Transverse colon (tissue), 3 donors: ENCODE results near the gene WDR5B.

ENCODE experiments used
- POLR2A ChIP-seq: fragments of 450-650 bp; IDR thresholded peaks from one replicate; pipeline ENCODE4 v1.6.1; 2016; ENCODE audit warnings: antibody characterized with exemption, mild to moderate bottlenecking, moderate library complexity
- TF ChIP-seq, protein P1 (sequence below), 5 experiments: fragments of 200-600 bp in 3 of 5; fragments of 450-650 bp in 2 of 5; sonication (generic) in 3 of 5; IDR thresholded peaks; 1 replicate in 2 of 5; 2 replicates in 3 of 5; pipeline ENCODE4 v1.5.1; 2016 to 2017; ENCODE audit warnings: antibody characterized with exemption in 5 of 5, inconsistent platforms in 3 of 5, mild to moderate bottlenecking in 2 of 5, moderate library complexity in 1 of 5

GRCh38 chr3:122377975-122378374 lies 37.9 kb downstream of the WDR5B start:
- TF ChIP-seq, protein P1, sequence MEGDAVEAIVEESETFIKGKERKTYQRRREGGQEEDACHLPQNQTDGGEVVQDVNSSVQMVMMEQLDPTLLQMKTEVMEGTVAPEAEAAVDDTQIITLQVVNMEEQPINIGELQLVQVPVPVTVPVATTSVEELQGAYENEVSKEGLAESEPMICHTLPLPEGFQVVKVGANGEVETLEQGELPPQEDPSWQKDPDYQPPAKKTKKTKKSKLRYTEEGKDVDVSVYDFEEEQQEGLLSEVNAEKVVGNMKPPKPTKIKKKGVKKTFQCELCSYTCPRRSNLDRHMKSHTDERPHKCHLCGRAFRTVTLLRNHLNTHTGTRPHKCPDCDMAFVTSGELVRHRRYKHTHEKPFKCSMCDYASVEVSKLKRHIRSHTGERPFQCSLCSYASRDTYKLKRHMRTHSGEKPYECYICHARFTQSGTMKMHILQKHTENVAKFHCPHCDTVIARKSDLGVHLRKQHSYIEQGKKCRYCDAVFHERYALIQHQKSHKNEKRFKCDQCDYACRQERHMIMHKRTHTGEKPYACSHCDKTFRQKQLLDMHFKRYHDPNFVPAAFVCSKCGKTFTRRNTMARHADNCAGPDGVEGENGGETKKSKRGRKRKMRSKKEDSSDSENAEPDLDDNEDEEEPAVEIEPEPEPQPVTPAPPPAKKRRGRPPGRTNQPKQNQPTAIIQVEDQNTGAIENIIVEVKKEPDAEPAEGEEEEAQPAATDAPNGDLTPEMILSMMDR (IDR thresholded peaks at IDR 0.05), result no peak
- no peak for TF ChIP-seq POLR2A
